HG02642 (cell line): ENCODE data around the gene NT5DC2.
"Not testable (repeated sequence)": the region's sequence is repeated elsewhere in the genome, so short reads cannot be mapped to it uniquely, and the experiment has no call there.

Source experiments
- ATAC-seq: cut with Tn5 transposase; IDR thresholded peaks from one replicate; pipeline ENCODE4 v1.9.1; 2021; ENCODE audit warnings: mild to moderate bottlenecking; ENCODE audit not compliant: unreplicated experiment, poor library complexity

NT5DC2 gene

GRCh38 chr3:52537726-52538421 lies 4.2 kb upstream of the NT5DC2 start:
- no peak for ATAC-seq

GRCh38 chr3:52537165-52537620 lies 3.5 kb upstream of the NT5DC2 start:
- ATAC-seq, result no peak

GRCh38 chr3:52536369-52537164 lies 2.9 kb upstream of the NT5DC2 start, which contains the start of gene UQCC5:
TSS of gene UQCC5 (plus strand) at chr3:52536605. CDS start at chr3:52536756, 151 bp downstream.
- peak; percentile 82 for ATAC-seq

DNA sequence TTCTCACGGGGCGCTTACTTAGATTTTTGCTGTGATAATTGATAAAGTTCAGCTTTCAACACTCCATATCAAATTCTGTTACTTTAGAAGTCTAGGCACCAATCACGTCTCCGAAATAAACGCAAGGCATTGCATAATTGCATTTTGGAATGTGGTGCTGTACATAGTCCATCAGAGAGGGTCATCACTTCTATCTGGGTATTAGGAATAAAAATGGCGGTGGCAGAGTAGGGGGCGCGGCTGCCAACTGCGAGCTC lies 2.4 kb upstream of the NT5DC2 start:
- no peak for ATAC-seq

DNA sequence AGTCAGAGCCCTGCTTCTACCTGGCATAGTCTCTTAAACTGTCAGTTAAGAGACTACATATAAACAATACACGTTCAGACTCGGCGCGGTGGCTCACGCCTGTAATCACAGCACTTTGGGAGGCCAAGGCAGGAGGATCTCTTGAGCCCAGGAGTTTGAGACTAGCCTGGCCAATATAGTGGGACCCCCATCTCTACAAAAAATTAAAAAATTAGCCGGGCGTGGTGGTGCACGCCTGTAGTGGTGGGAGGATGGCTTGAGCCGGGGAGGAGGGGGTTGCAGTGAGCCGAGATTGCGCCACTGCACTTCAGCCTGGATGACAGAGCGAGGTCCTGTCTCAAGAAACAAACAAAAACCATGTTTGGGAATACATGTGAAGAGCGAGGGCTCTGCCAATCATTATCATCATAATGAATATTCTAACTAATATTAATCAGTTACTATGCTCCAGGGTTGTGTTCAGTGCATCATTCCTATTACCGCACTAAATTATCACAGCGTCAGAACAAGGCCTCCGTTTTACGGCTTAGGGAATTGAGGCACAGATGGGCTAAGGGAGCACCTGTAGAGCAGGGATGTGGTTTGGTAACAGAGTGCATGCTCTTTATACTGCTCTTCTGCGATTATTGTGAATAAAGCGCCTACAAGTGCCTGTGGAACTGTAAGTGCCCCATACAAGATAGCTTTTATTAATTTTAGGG lies 1.9 kb upstream of the NT5DC2 start:
- no peak for ATAC-seq

DNA sequence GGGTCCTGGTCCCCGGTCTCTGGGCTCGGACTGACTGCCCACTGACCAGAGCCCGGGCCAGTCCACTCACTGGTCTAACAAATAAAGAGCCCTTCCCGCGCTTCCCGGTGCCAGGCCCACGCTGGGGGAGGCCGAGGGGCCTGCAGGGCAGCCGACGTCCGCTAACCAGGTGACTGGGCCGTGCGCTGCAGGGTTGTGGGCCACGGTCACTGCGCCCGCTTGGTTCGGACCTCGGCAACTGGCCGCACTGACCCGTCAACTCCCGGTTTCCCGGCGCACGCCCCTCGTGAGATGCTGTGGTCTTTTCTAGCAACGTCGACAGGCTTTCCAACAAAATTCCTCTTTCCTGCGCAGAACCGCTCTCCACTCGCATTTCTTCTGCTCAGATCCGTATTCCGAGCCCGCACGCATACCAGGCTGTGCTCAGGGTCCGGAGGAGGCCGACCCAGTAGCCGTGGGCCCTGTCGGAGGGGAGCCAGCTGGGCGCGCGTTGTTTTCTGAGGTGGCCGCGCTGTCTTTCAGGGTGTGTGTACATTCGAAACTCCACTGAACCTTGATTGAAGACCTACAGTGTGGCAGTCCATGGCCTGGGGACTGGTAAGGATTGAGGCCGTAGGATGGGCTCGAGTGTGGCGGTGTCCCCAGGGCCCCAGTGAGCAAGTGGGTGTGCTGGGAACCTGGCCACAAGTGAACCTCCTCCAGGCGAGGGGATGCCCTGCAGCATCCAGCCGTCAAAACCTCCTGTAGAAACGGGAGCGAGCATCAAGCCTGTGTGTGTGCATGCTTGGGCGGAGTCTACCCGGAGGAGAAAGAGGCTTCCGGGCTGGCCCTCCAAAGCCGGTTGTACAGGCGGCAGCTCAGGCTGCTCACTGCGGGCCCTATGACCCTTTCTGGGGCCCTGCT lies 875 bp upstream of the NT5DC2 start:
- no peak for ATAC-seq

DNA sequence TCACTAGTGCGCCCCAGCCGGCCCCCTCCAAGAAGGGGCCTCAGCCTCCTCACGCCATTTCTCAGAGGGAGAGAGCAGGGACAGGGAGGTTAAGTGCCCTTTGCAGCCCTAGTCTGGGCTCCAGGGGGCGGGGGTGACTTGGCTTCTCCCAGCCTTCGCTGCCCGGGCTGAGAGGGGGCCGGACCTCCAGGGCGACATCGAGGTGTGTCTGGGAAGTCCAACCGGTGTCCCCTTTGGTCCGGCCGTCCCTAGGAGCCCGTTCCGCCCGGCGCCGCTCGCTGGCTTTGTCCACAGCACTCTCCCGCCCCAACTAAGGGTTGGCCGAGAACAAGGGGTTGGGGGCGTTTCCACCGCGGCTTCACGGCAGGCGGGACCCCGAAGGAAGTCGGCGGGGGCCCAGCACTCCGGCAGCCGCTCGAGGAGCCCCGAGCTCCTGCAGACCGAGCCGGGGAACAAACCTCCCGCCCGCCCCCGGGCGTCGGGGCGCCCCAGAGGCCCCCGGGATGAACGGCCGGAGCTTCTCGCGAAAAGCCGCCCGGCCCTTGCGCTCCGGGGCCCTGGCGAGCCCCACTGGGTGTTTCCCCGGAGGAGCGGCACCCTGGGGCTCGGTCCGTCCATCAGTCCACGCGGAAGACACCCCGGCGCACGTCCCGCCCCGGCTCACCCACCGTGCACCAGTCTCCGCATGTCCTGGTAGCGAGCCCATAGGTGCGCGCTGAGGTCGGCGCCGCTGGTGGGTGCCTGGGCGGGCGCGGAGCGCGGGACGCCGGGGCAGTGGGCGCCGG lies 627 bp downstream of the NT5DC2 start:
- ATAC-seq, result peak; percentile 1

GRCh38 chr3:52532517-52532837 lies 1.2 kb downstream of the NT5DC2 start:
- ATAC-seq, result no peak

GRCh38 chr3:52531860-52532516 lies 1.7 kb downstream of the NT5DC2 start:
- no peak for ATAC-seq

DNA sequence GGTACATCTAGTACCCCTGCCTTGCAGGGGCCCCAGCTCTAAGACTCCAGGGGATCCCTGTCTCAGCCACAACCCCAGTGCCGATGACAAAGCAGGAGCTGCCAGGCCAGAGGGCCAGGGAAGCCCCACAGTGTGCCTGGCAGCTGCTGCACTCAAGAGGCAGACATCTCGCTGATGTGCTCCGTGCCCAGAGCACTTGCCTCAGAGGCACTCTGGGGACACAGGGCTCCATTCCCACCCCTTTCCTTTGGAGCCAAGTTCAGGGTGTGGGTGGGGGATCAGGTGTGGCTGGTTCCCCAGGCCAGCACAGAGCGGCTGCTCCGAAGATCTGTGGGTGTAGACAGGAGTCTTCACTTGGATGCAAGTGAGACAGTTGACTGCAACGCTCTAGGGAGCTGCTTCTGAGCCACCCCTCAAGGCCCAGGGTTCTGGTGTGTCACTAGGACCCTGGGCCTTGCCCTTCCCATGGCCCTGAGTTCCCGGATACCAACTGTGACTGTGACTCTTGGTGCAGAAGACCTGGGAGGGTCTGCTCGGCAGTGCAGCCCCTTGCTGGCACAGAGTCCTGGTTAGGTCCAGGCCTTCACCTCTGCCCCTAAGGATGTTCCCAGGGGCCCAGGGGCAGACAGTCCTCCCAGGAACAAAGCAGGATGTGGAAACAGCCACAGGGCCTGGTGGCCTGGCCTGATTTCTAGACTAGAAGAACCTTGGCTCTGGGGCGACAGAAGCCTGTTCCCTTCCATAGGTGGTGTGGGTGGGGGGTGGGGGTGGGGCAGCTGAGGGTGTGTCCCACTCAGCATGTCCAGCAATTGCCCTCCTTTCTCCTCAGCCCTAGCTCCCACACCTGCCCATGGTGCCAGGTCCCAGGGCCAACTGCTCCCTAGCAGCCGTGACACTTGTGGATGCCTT lies 2.5 kb downstream of the NT5DC2 start:
- ATAC-seq, result no peak

- no peak for ATAC-seq
Measured at GRCh38 chr3:52529376-52530333, 4.0 kb downstream of the NT5DC2 start.

GRCh38 chr3:52528586-52529375 lies 4.9 kb downstream of the NT5DC2 start:
- ATAC-seq, result no peak

DNA sequence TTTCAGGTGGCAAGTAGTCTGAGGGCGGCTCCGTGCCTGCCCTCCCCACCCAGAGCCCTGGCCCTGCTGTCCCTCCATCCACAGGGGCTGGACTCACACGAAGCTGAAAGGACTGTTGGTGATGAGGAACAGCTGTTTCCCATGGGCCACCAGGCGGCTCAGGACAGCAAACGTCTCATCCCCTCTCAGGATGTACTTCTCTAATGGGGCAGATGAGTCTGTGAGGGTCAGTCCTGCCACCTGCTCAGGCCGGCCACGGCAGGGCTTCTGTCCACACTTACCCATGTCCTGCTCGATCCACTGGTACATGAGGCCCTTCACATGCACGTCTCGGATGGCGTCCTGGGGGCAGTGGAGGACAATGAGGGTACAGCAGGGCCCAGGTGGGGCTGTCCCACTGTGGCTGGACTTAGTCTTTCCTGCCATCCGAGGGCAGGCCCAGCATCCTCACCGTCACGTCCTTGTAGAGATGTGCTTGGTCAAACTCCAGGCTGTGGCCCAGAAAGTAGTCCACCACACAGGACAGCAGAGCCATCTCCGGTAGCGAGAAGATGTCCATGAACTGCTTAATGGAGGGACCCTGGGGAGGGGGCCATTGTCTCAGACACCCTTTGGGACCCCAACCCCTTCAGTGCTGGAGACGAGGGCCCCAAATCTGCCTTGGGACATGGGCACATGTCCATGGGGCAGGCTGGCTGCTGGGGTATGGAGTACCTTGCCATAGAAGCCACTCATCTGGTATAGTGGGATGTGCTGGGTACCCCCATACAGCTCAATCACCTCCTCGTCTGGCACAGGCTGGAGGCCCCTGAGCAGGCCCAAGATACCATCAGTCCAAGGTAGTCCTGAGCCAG lies 5.7 kb downstream of the NT5DC2 start:
- ATAC-seq, result no peak

DNA sequence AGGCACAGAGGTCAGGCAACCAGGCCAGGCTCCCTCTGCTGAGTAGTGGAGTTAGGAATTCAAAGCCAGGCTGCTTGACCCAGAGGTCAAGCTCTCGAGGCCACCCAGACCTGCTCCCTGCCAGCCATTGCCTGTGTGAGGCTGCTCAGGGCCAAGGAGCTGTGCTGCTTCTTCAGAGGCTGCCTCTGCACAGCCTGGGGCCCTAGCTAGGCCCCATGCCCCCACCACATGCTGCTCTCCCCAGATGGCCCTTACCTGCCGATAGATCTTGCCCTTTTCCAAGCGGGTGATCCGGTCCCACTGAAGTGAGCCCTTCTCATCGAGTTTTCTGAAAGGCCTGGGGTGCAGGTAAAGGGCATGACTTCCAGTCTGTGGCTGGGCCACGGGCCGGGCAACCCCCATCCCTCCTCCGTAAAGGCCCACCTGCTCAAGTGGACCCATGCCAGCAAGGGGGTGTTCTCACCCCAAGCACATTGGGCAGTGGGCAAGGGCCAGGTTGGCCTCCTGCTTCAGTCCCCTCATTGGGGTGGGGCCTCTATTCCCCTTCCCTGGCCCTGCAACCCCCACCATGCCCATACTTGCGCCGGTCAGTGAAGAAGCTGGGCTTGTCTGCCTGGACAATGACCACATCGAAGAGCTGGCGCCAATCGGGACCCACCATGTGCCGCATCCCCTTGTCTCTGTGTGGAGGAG lies 6.5 kb downstream of the NT5DC2 start:
- no peak for ATAC-seq

- ATAC-seq, result not testable (repeated sequence)
Measured at GRCh38 chr3:52526671-52527038, 7.0 kb downstream of the NT5DC2 start.
